ENCODE data around the gene FBXL17. TPM values are rescaled to one million over a fixed set of nuclear protein-coding genes. Genes with fewer than 3 reads are reported as not detected.

The FBXL17 gene
- total RNA-seq, 1 experiment from 2014 or later, result 18.2 TPM

DNA sequence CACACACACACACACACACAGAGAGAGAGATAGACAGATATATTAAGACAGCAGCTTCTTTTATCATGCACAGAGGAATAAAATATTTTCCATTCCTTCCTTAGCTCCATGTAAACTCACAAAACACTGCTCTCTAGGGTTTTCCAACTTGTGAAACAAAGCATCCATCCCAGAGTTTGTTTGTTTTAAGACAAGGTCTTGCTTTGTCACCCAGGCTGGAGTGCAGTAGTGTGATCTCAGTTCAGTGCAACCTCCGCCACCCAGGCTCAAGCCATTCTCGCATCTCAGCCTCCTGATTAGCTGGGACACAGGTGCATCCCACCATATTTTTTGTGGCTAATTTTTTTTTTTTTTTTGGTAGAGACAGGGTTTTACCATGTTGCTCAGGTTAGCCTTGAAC lies 298.7 kb downstream of the FBXL17 start:
- DNase-seq (ENCODE audit: unreplicated experiment), result no peak
- CTCF ChIA-PET, result interaction anchor here (0.6 kb wide), 1 partner anchor 395 kb away, joined by 4 read pairs; no protein-coding TSS in a partner anchor
- POLR2A ChIA-PET, result interaction anchor here (0.6 kb wide), 1 partner anchor 1984 kb away, joined by 3 read pairs; no protein-coding TSS in a partner anchor
- Mint-ChIP-seq H3K9me3 (ENCODE audit: unreplicated experiment) (no peaks in the 10 kb centered on the region), H3K36me3 (ENCODE audit: insufficient read depth, unreplicated experiment) (peaks cover 6% of the 10 kb centered on the region), H3K27me3 (ENCODE audit: insufficient read depth, unreplicated experiment) (no peaks in the 10 kb centered on the region), H3K4me3 (ENCODE audit: unreplicated experiment) (no peak overlapping the region), H3K27ac (ENCODE audit: low read depth, unreplicated experiment) (no peak overlapping the region), H3K4me1 (ENCODE audit: insufficient read depth, unreplicated experiment) (no peaks in the 10 kb centered on the region)
- TF ChIP-seq, protein P1, sequence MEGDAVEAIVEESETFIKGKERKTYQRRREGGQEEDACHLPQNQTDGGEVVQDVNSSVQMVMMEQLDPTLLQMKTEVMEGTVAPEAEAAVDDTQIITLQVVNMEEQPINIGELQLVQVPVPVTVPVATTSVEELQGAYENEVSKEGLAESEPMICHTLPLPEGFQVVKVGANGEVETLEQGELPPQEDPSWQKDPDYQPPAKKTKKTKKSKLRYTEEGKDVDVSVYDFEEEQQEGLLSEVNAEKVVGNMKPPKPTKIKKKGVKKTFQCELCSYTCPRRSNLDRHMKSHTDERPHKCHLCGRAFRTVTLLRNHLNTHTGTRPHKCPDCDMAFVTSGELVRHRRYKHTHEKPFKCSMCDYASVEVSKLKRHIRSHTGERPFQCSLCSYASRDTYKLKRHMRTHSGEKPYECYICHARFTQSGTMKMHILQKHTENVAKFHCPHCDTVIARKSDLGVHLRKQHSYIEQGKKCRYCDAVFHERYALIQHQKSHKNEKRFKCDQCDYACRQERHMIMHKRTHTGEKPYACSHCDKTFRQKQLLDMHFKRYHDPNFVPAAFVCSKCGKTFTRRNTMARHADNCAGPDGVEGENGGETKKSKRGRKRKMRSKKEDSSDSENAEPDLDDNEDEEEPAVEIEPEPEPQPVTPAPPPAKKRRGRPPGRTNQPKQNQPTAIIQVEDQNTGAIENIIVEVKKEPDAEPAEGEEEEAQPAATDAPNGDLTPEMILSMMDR (IDR thresholded peaks at IDR 0.05; ENCODE audit: unreplicated experiment), result no peak
- no TSS peak for BruUV-seq (replicated peaks)
- intact Hi-C loops (cut with micrococcal nuclease), result no loop called here

GRCh38 chr5:108081707-108082106 lies 300.2 kb downstream of the FBXL17 start:
- no TSS peak for BruUV-seq (replicated peaks)
- H3K4me3 Mint-ChIP-seq (ENCODE audit: unreplicated experiment), result no peak overlapping the region
- H3K27ac Mint-ChIP-seq (ENCODE audit: low read depth, unreplicated experiment), result no peak overlapping the region
- ChIA-PET CTCF (interaction anchor here (0.5 kb wide), 1 partner anchor 19 kb away, joined by 4 read pairs; no protein-coding TSS in a partner anchor), POLR2A (no interaction called here)
- DNase-seq (ENCODE audit: unreplicated experiment), result no peak
- H3K4me1 Mint-ChIP-seq (ENCODE audit: insufficient read depth, unreplicated experiment), result no peaks in the 10 kb centered on the region
- intact Hi-C loops (cut with micrococcal nuclease), result no loop called here
- TF ChIP-seq, protein P1 (IDR thresholded peaks at IDR 0.05; ENCODE audit: unreplicated experiment), result no peak
- H3K27me3 Mint-ChIP-seq (ENCODE audit: insufficient read depth, unreplicated experiment), result no peaks in the 10 kb centered on the region
- peaks cover 6% of the 10 kb centered on the region for H3K36me3 Mint-ChIP-seq (ENCODE audit: insufficient read depth, unreplicated experiment)
- H3K9me3 Mint-ChIP-seq (ENCODE audit: unreplicated experiment), result no peaks in the 10 kb centered on the region

DNA sequence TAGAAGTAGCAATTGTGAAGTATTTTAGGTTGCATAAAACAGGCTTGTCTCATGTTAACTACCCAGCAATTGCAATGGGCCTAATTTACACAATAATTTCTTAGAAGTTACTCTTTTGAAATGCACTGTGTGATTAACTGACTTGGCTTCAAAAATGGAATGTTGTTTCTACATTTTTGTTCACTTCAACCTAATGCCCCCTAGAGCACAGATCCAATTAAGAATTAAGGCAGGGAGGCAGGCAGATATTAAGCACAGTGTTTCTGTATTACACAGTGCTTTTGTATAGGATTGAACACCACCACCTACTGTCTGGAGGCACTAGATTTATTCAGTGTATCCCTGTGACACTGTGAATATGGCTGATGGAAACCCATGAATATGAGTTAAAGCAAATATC lies 302.1 kb downstream of the FBXL17 start:
- DNase-seq (ENCODE audit: unreplicated experiment), result peak; percentile 22
- ChIA-PET CTCF (no interaction called here), POLR2A (no interaction called here)
- intact Hi-C loops (cut with micrococcal nuclease), result no loop called here
- no TSS peak for BruUV-seq (replicated peaks)
- Mint-ChIP-seq H3K9me3 (ENCODE audit: unreplicated experiment) (no peaks in the 10 kb centered on the region), H3K27ac (ENCODE audit: low read depth, unreplicated experiment) (no peak overlapping the region), H3K4me1 (ENCODE audit: insufficient read depth, unreplicated experiment) (no peaks in the 10 kb centered on the region), H3K27me3 (ENCODE audit: insufficient read depth, unreplicated experiment) (no peaks in the 10 kb centered on the region), H3K4me3 (ENCODE audit: unreplicated experiment) (no peak overlapping the region), H3K36me3 (ENCODE audit: insufficient read depth, unreplicated experiment) (peaks cover 6% of the 10 kb centered on the region)
- TF ChIP-seq, protein P1 (IDR thresholded peaks at IDR 0.05; ENCODE audit: unreplicated experiment), result no peak

DNA sequence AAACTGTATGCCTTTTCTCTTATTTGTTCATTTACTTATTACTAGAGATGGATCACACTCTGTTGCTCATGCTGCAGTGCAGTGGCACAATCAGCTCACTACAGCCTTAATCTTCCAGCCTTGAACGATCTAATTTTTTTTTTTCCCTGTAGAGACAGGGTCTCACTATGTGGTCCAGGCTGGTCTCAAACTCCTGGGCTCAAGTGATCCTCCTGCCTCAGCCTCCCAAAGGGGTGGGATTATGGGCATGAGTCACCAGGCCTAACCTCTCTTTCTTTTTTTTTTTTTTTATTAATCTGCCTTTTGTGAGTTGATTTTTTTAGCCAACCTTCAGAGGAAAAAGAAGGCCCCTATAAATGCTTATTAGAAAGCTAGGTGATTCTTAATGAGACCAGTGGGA lies 303.0 kb downstream of the FBXL17 start:
- peaks cover 6% of the 10 kb centered on the region for H3K36me3 Mint-ChIP-seq (ENCODE audit: insufficient read depth, unreplicated experiment)
- ChIA-PET POLR2A (no interaction called here), CTCF (interaction anchor here (0.6 kb wide), 2 partner anchors 233 to 1613 kb away, joined by 3 to 7 read pairs; no protein-coding TSS in a partner anchor)
- TF ChIP-seq, protein P1 (IDR thresholded peaks at IDR 0.05; ENCODE audit: unreplicated experiment), result no peak
- H3K27me3 Mint-ChIP-seq (ENCODE audit: insufficient read depth, unreplicated experiment), result no peaks in the 10 kb centered on the region
- H3K9me3 Mint-ChIP-seq (ENCODE audit: unreplicated experiment), result no peaks in the 10 kb centered on the region
- no peak overlapping the region for H3K27ac Mint-ChIP-seq (ENCODE audit: low read depth, unreplicated experiment)
- no peak for DNase-seq (ENCODE audit: unreplicated experiment)
- no peaks in the 10 kb centered on the region for H3K4me1 Mint-ChIP-seq (ENCODE audit: insufficient read depth, unreplicated experiment)
- no peak overlapping the region for H3K4me3 Mint-ChIP-seq (ENCODE audit: unreplicated experiment)
- BruUV-seq (replicated peaks), result no TSS peak
- intact Hi-C loops (cut with micrococcal nuclease), result no loop called here
